Neuronal stem cell (in vitro differentiated cells): ENCODE data around the gene TEPSIN.

Source experiments
- DNase-seq: peaks from one replicate; pipeline ENCODE4 v3.0.0-alpha.2; 2013; ENCODE audit warnings: low spot score
- H2AFZ ChIP-seq: one replicate; pipeline ENCODE4 v1.6.1; 2013; ENCODE audit warnings: mild to moderate bottlenecking, low read length, inconsistent platforms
- H2AK5ac ChIP-seq: 2 replicates; pipeline ENCODE4 v1.6.1; 2013; ENCODE audit warnings: low read depth, mild to moderate bottlenecking, inconsistent platforms, low read length, moderate library complexity, mixed read lengths
- H2BK120ac ChIP-seq: 2 replicates; pipeline ENCODE4 v1.6.1; 2013; ENCODE audit warnings: low read depth, mild to moderate bottlenecking, inconsistent platforms, low read length, moderate library complexity, mixed read lengths
- H2BK12ac ChIP-seq: one replicate; pipeline ENCODE4 v1.6.1; 2013; ENCODE audit warnings: low read length, inconsistent platforms
- H2BK15ac ChIP-seq: 2 replicates; pipeline ENCODE4 v1.6.1; 2013; ENCODE audit warnings: mild to moderate bottlenecking, low read length, inconsistent platforms, mixed read lengths
- H2BK5ac ChIP-seq: one replicate; pipeline ENCODE4 v1.6.1; 2013; ENCODE audit warnings: inconsistent platforms, mild to moderate bottlenecking, low read length, moderate library complexity
- H3K14ac ChIP-seq: one replicate; pipeline ENCODE4 v1.6.1; 2013; ENCODE audit warnings: low read length, inconsistent platforms
- H3K18ac ChIP-seq: 2 replicates; pipeline ENCODE4 v1.6.1; 2013; ENCODE audit warnings: low read length, inconsistent platforms
- H3K23ac ChIP-seq: 2 replicates; pipeline ENCODE4 v1.6.1; 2013; ENCODE audit warnings: low read depth, mild to moderate bottlenecking, mixed read lengths, low read length, inconsistent platforms; ENCODE audit not compliant: poor library complexity
- H3K27ac ChIP-seq: replicated peaks from 3 replicates; pipeline ENCODE4 v1.5.1; 2013; ENCODE audit warnings: low read length, inconsistent platforms
- H3K27me3 ChIP-seq, 3 experiments: 2 replicates each; pipeline ENCODE4 v1.6.1; 2013; ENCODE audit warnings: low read length in 3 of 3, mild to moderate bottlenecking in 2 of 3, inconsistent platforms in 1 of 3, low read depth in 1 of 3, mixed read lengths in 1 of 3, moderate library complexity in 1 of 3; ENCODE audit not compliant: control insufficient read depth in 3 of 3, insufficient read depth in 3 of 3
- H3K36me3 ChIP-seq, 2 donors: replicated peaks in 1 of 2; 2 replicates each; pipeline ENCODE4 v1.6.1; 2013; ENCODE audit warnings: low read length in 2 of 2; ENCODE audit not compliant: control insufficient read depth in 2 of 2, insufficient read depth in 2 of 2
- H3K4ac ChIP-seq: 2 replicates; pipeline ENCODE4 v1.6.1; 2013; ENCODE audit warnings: inconsistent platforms, mild to moderate bottlenecking, low read length, moderate library complexity
- H3K4me1 ChIP-seq, 2 donors: 1 replicate in 1 of 2; 2 replicates in 1 of 2; pipeline ENCODE4 v1.6.1; 2013; ENCODE audit warnings: low read length in 2 of 2, low read depth in 1 of 2; ENCODE audit not compliant: control insufficient read depth in 2 of 2, insufficient read depth in 1 of 2
- H3K4me2 ChIP-seq: one replicate; pipeline ENCODE4 v1.6.1; 2013; ENCODE audit warnings: mild to moderate bottlenecking, low read length, inconsistent platforms; ENCODE audit not compliant: insufficient read depth, poor library complexity, severe bottlenecking
- H3K4me3 ChIP-seq, 2 donors: 2 replicates each; pipeline ENCODE4 v1.5.1; 2013; ENCODE audit warnings: low read length in 2 of 2, mild to moderate bottlenecking in 2 of 2, inconsistent platforms in 1 of 2, moderate library complexity in 1 of 2
- H3K79me1 ChIP-seq: one replicate; pipeline ENCODE4 v1.6.1; 2013; ENCODE audit warnings: low read depth, mild to moderate bottlenecking, inconsistent platforms, low read length, moderate library complexity
- H3K9ac ChIP-seq: one replicate; pipeline ENCODE4 v1.6.1; 2013; ENCODE audit warnings: mild to moderate bottlenecking, low read depth, low read length, inconsistent platforms; ENCODE audit not compliant: poor library complexity
- H3K9me3 ChIP-seq, 2 donors: replicated peaks in 1 of 2; 2 replicates each; pipeline versions ENCODE3 to v1.6.1; 2013; ENCODE audit warnings: low read length in 2 of 2, mild to moderate bottlenecking in 2 of 2, inconsistent platforms in 1 of 2, low read depth in 1 of 2, mixed read lengths in 1 of 2, moderate library complexity in 1 of 2; ENCODE audit not compliant: control insufficient read depth in 2 of 2, insufficient read depth in 1 of 2
- H4K8ac ChIP-seq: one replicate; pipeline ENCODE4 v1.6.1; 2013; ENCODE audit warnings: low read depth, mild to moderate bottlenecking, inconsistent platforms, low read length, moderate library complexity
- H4K91ac ChIP-seq: one replicate; pipeline ENCODE4 v1.6.1; 2013; ENCODE audit warnings: low read length, low read depth, mild to moderate bottlenecking, inconsistent platforms; ENCODE audit not compliant: poor library complexity
- WGBS, 2 donors: extraction: QIAGEN DNeasy Blood & Tissue Kit; methylation state at CpG; one replicate each; pipeline ENCODE4 v1.1.7; 2013; ENCODE audit warnings: missing lambda C conversion rate in 2 of 2, mixed read lengths in 1 of 2; ENCODE audit not compliant: insufficient read length in 2 of 2, insufficient replicate concordance in 1 of 2; ENCODE audit errors: extremely low coverage in 2 of 2; 5-methylcytosine and 5-hydroxymethylcytosine counted together

Gene TEPSIN

DNA sequence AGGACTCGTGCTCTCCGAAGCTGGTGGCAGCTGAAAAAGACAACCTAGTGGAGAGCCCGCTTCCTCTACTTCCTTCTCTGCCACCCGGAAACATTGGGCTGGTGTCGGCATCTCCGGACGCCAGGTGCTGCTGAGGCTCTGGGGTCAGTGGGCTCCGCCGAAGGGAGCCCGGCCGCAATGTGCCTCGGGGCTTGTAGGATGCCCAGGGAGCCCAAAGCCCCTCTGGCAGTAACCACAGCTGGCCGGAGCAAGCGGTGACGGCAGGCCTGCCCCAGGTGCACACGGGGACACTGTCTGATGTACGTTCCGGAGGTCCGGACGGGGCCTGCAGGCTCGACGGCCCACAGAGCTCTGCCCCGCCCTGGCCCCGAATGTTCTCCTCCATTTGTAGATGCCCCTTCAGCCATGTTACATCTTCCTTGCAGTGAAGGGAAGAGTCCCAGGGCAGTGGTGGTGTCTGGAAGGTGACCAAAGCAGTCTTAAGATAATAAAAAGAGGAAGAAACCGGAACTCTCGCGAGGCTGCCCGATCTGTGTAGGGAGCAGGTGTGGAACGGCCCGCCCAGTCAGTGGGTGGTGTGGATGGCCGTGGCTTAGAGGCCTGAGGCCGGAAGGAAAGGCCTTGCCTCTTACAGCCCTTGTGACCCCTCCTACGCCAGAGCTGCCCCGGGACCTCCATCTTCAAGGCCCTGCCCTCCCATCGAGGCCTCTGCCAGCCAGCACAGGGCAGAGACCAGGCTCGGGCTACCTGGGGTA is 22.9 kb upstream of the TEPSIN start:
- no peak overlapping the region for H3K18ac ChIP-seq
- no CpG with 5 or more reads among the region's 36 CpGs for WGBS, 2 donors

DNA sequence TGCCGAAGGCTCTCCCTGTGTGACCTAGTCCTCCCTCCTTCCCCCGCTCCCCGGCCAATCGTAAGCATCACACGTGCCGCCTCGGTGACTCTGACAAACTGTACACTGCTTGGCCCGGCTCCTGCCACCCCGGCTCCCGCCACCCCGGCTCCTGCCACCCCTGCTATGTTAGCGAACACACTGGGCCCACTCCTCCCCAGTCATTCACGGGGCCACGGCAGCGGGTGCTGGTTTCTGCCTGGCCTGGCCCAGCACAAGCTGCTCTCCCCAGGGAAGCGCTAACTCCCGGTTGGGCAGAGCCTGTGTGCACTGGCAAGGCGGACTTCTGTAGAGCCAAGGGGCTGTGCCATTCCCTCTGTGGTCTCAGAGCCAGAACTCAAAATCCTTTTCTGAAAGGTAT is 22.2 kb upstream of the TEPSIN start:
- Histone ChIP-seq H3K4me2 (no peak overlapping the region), H2AK5ac (no peak overlapping the region), H3K79me1 (peaks cover 6% of the 10 kb centered on the region), H2AFZ (no peak overlapping the region), H2BK15ac (no peak overlapping the region), H2BK12ac (peak overlapping the region; percentile 22), H3K27me3 (no peaks in the 10 kb centered on the region), H4K91ac (no peak overlapping the region), H2BK5ac (no peak overlapping the region), H3K9me3 (no peaks in the 10 kb centered on the region), H3K4me3 (no peak overlapping the region), H3K23ac (peak overlapping the region; percentile 97), H3K18ac (no peak overlapping the region), H3K36me3 (peaks cover 10 to 64% of the 10 kb centered on the region in 2 donors), H4K8ac (no peak overlapping the region), H3K4ac (no peak overlapping the region), H3K4me1 (no peaks in the 10 kb centered on the region), H2BK120ac (no peak overlapping the region), H3K14ac (no peak overlapping the region), H3K27ac (no peak overlapping the region), H3K9ac (peak overlapping the region; percentile 60)
- no CpG with 5 or more reads among the region's 18 CpGs for WGBS, 2 donors
- DNase-seq = no peak

More for the DNA sequence above, 22.9 kb upstream of the TEPSIN start:
- no peak overlapping the region for H3K9ac ChIP-seq
- no peaks in the 10 kb centered on the region for H3K9me3 ChIP-seq
- no peak overlapping the region for H3K4me3 ChIP-seq
- peaks cover 4% of the 10 kb centered on the region for H3K79me1 ChIP-seq
- no peak overlapping the region for H2AFZ ChIP-seq
- no peak overlapping the region for H2BK120ac ChIP-seq
- H2AK5ac ChIP-seq = no peak overlapping the region
- no peak for DNase-seq
- no peak overlapping the region for H3K27ac ChIP-seq
- no peak overlapping the region for H2BK12ac ChIP-seq
- no peaks in the 10 kb centered on the region for H3K4me1 ChIP-seq
- H3K36me3 ChIP-seq = peaks cover 10 to 68% of the 10 kb centered on the region in 2 donors
- H3K14ac ChIP-seq = no peak overlapping the region
- H3K4me2 ChIP-seq = no peak overlapping the region
- H3K4ac ChIP-seq = no peak overlapping the region
- no peak overlapping the region for H2BK15ac ChIP-seq
- H4K91ac ChIP-seq = no peak overlapping the region
- no peak overlapping the region for H2BK5ac ChIP-seq
- H3K27me3 ChIP-seq = no peaks in the 10 kb centered on the region
- no peak overlapping the region for H4K8ac ChIP-seq
- H3K23ac ChIP-seq = no peak overlapping the region

DNA sequence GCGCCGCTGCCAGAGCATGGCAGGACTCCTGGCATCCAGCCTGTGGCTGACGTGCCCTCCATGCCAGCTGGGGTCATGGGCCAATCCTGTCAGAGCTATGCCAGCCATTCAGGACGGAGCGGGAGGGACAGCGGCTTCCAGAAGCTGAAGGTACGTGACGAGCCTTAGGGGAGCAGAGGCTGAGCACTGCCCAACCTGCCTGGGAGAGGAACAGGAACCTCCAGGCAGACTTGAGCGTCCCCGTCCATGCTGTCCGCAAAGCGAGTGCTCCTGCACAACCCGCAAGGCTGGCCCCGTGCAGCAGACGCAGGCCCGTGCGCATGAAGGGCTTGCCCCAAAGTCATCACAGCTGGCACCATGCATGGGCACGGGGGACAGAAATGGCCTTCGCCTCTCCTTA is 21.8 kb upstream of the TEPSIN start:
- Histone ChIP-seq H3K36me3 (peaks cover 10 to 60% of the 10 kb centered on the region in 2 donors), H3K4me2 (no peak overlapping the region), H3K9ac (no peak overlapping the region), H4K91ac (no peak overlapping the region), H3K4me1 (no peaks in the 10 kb centered on the region), H2AK5ac (peak overlapping the region; percentile 2), H3K79me1 (peaks cover 6% of the 10 kb centered on the region), H3K14ac (no peak overlapping the region), H2BK12ac (peak overlapping the region; percentile 22), H3K23ac (peak overlapping the region; percentile 97), H4K8ac (no peak overlapping the region), H3K9me3 (no peaks in the 10 kb centered on the region), H3K4ac (no peak overlapping the region), H2AFZ (no peak overlapping the region), H2BK15ac (no peak overlapping the region), H2BK120ac (no peak overlapping the region), H3K18ac (no peak overlapping the region), H2BK5ac (no peak overlapping the region), H3K4me3 (peak overlapping the region in 1 of 2 donors; percentile 61), H3K27me3 (no peaks in the 10 kb centered on the region), H3K27ac (no peak overlapping the region)
- no peak for DNase-seq
- no CpG with 5 or more reads among the region's 19 CpGs for WGBS, 2 donors

DNA sequence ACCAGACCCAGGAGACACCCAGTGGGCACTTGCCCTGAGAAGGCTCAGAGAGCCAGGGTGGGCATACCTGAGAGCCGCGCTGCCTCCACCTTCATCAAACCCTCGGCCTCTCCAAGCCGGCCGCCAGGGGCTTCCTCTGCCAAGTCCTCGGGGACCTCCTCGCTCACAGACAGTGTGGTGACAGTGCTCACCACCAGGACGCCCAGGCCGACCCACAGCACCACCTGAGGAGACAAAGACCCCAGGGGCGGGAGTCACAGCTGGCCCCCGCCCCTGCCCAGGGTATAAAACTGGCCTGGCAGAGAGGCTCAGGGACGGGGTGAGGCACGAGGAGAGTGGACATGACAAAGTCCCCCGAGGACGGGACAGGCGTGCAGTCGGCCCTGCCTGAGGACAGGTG is 21.3 kb upstream of the TEPSIN start:
- H3K79me1 ChIP-seq = peaks cover 6% of the 10 kb centered on the region
- no peak overlapping the region for H2BK12ac ChIP-seq
- no peak for DNase-seq
- peaks cover 0 to 2% of the 10 kb centered on the region in 2 donors for H3K4me1 ChIP-seq
- no peak overlapping the region for H2AFZ ChIP-seq
- WGBS, 2 donors = no CpG with 5 or more reads among the region's 17 CpGs
- no peak overlapping the region for H3K9ac ChIP-seq
- no peak overlapping the region for H4K8ac ChIP-seq
- no peak overlapping the region for H3K14ac ChIP-seq
- H3K4me2 ChIP-seq = no peak overlapping the region
- H3K9me3 ChIP-seq = no peaks in the 10 kb centered on the region
- H3K27ac ChIP-seq = no peak overlapping the region
- no peak overlapping the region for H2BK5ac ChIP-seq
- no peak overlapping the region for H2BK120ac ChIP-seq
- no peak overlapping the region for H3K4ac ChIP-seq
- H2BK15ac ChIP-seq = no peak overlapping the region
- no peaks in the 10 kb centered on the region for H3K27me3 ChIP-seq
- H4K91ac ChIP-seq = no peak overlapping the region
- H3K4me3 ChIP-seq = no peak overlapping the region
- no peak overlapping the region for H3K18ac ChIP-seq
- H3K36me3 ChIP-seq = peaks cover 10 to 55% of the 10 kb centered on the region in 2 donors
- H2AK5ac ChIP-seq = peak overlapping the region; percentile 2
- H3K23ac ChIP-seq = peak overlapping the region; percentile 97
